ENCODE results near the gene HECTD4.
"Not testable (repeated sequence)": the region's sequence is repeated elsewhere in the genome, so short reads cannot be mapped to it uniquely, and the experiment has no call there.

The HECTD4 gene

DNA sequence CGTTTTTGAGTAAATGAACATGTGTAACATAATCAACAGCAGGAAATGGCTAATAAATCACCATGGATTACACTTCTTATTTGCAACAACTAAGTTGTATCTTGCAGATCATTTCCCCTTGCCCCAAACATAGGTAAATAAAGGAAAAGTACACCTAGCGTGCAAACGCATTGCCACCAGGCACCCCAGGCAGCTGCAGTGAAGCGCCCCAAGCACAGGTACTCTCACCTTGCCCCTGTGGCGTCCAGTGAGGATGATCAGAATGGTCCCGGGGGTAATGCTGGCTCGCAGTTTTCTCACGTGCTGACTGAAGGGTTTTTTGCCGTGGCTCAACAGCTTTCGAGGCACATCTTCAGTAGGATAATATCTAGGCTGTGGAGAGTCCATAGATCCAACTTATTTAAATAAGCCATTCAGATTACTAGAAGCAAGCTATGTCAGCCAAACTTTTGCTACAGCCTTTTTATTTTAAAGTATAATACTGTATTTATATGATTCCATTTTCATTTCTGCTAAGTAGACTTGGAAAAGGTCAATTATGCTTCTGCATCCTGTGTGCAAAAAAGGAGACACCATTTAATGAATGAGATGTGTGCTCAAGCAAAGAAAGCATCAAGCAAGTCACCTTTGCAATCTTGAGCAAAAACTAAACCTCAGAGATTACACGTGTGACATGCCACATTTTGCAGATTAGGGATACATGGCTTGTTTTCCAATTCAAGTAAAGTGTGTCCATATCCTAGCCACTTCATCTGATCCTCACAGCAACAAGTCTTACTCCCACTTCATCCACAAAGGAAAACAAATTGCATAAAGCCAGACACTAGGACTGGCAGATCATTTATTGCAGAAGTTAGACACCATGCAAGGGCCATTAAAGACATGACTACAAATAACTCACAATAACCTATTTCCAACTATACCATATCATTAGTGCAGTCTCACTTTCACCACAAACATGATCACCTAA lies 24.6 kb upstream of the HECTD4 start:
- no peak for DNase-seq (ENCODE audit: low spot score)

DNA sequence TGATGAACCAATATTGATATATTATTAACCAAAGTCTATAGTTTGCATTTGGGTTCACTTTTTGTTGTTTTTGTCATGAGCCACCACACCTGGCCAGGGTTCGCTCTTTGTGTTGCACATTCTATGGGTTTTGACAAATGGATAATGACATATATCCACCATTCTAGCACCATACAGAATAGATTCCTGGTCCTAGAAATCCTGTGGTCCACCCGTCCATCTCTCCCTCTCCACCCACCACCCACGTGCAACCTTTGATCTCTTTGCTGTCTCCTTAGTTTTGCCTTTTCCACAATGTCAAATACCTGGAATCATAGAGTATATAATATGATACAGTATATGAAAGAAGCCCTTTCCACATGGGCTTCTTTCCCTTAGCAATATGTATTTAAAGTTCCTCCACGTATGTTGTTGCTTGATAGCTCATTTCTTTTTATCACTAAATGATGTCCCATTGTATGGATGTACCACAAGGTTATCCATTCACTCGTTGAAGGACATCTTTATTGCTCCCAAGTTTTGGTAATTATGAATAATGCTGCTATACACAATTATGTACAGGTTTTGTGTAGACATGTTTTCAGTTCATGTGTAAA lies 19.8 kb upstream of the HECTD4 start:
- DNase-seq (ENCODE audit: low spot score), result no peak

DNA sequence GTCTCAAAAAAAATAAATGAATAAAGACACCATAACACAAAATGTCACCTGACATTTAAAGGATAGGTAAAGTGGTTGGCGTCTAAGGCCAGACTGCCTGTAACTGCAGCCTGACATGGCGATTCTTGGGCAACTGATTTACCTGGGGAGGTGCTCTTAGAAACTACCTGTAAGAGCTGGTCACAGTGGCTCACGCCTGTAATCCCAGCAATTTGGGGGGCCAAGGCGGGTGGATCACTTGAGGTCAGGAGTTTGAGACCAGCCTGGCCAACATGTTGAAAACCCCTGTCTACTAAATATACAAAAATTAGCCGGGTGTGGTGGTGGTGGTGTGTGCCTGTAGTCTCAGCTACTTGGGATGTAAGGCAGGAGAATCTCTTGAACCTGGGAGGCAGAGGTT lies 18.8 kb upstream of the HECTD4 start:
- no peak for DNase-seq (ENCODE audit: low spot score)

DNA sequence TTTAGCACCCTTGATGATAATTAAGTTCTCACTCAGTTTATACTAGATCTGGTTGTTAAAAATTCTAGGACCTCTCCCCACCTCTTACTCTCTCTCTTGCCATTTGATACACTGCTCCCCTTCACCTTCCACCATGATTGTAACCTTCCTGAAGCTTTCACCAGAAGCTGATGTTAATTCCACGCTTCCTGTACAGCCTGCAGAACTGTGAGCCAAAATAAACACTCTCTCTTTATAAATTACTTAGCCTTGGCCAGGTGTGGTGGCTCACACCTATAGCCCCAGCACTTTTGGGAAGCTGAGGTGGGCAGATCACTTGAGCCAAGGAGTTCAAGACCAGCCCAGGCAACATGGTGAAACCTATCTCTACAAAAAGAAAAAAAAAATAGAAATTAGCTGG lies 11.1 kb upstream of the HECTD4 start:
- DNase-seq (ENCODE audit: low spot score), result no peak

DNA sequence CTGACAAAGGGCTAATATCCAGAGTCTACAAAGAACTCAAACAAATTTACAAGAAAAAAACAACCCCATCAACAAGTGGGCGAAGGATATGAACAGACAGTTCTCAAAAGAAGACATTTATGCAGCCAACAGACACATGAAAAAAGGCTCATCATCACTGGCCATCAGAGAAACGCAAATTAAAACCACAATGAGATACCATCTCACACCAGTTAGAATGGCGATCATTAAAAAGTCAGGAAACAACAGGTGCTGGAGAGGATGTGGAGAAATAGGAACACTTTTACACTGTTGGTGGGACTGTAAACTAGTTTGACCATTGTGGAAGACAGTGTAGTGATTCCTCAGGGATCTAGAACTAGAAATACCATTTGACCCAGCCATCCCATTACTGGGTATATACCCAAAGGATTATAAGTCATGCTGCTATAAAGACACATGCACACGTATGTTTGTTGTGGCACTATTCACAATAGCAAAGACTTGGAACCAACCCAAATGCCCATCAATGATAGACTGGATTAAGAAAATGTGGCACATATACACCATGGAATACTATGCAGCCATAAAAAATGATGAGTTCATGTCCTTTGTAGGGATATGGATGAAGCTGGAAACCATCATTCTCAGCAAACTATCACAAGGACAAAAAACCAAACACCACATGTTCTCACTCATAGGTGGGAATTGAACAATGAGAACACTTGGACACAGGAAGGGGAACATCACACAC lies 7.9 kb upstream of the HECTD4 start:
- not testable (repeated sequence) for DNase-seq (ENCODE audit: low spot score)

DNA sequence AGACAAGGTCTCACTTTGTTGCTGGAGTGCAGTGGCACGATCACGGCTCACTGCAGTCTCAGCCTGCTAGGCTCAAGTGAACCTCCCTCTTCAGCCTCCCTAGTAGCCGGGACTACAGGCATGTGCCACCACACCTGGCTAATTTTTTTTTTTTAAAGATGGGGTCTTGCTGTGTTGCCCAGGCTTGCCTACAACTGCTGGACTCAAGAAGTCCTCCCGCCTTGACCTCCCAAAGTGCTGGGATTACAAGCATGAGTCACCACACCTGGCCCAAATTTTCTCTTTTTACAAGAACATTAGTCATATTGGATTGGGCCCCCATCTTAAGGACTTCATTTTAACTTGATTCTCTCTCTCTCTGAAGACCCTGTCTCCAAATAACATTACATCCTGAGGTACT lies 7.0 kb upstream of the HECTD4 start:
- DNase-seq (ENCODE audit: low spot score), result no peak

DNA sequence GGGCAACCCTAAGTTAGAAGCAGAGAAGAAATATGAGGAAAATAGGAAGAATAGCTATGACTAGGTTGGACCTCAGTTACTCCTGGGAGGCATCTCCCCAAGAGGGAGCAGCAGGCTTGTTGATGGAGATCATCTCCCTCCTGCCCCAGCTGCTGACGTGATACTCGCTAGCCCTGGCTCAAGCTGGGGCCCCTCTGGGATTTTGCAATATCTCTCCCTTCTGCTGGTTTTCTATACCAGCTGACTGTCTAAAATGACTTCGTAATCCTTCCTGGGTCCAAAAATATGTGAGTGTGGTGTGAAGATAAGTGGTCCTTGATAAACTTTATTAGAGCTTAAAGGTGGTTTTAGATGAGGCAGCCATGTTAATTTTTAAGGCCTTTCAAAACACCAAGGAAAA lies 4.5 kb upstream of the HECTD4 start:
- peak; percentile 93 for DNase-seq (ENCODE audit: low spot score)

DNA sequence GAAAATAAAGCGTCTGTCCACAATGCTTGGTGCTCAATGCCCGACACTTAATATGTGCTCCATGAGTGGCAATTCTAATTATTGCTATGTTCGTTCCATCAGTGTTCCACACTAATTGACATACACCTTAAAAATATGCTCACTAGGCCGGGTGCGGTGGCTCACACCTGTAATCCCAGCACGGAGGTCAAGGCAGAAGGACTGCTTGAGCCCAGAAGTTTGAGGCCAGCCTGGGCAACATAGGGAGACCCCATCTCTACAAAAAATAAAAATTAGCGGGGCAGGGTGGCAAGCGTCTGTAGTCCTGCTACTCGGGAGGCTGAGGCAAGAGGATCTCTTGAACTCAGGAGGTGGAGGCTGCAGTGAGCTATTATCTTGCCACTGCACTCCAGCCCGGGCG lies 635 bp upstream of the HECTD4 start:
- no peak for DNase-seq (ENCODE audit: low spot score)

DNA sequence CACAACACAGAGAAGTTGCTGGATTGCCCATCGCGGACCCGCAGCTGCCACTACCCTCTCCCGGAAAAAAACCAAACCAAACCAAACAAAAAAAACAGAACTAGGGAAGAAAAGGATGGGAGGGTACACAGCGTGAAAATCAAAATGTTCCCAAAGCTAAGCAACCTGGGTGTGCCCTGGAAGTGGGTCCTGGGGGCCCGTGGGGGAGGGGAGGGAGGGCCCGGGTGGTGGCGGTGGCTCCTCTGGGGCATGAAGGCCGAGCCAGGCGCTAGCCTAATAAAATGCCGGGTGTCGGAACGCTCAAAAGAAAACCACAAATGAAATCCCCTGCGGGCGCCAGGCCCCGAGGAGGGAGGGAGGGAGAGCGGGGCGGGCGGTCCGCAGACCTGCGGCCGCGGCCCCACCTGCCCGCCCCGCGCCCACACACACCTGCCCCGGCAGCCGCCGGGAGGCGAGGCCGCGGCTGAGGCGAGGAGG lies 787 bp downstream of the HECTD4 start:
- peak; percentile 63 for DNase-seq (ENCODE audit: low spot score)

DNA sequence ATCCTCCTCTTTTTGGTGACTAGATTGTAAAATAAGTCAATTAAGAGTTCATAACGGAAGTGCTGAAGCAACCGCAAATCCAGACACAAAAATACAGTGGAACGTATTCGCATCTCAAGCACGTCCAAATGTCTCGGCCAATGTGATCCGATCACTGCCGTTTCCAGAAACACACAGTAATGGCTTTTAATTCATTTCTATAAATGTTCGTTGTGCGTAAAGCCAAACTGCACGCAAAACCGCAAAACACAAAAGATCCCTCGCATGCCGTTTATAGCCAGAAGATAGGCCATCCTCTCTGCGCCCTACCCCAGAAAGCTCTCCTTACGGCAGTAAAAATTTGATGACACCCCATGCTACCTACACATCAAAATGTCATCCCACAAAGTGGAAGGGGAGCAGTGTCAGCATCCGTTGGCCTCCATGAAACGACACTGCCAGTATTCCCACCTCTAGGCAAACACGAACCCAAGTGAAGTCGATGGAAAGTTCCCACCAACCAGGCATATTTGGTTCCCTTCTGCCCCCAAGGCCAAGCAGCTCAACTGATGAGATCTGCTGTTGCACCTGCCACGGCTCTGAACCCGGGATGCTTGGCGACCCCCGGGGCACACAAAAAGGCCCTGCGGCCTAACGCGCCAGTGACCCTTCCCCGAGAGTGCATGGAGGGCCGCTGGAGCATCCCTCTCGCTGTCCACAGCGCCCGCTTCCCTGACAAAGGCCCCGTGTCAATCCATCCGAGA lies 1.4 kb downstream of the HECTD4 start:
- DNase-seq (ENCODE audit: low spot score), result peak; percentile 56

DNA sequence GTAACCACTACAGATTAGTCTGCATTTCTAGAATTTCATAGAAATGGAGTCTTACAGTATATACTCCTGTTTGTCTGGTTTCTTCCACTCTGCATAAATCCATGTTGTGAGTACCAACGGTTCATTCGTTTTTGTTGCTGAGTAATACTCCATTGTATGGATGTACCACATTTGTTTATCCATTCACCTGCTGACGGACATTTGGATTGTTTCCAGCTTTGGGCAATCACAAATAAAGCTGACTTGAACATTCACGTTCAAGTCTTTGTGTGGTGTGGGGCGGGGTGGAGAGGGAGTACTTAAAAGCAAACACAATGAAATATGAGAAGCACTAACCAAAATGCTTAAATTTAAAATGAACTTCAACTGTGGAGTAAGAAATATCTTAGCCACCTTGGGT lies 7.1 kb downstream of the HECTD4 start:
- DNase-seq (ENCODE audit: low spot score), result peak; percentile 31

DNA sequence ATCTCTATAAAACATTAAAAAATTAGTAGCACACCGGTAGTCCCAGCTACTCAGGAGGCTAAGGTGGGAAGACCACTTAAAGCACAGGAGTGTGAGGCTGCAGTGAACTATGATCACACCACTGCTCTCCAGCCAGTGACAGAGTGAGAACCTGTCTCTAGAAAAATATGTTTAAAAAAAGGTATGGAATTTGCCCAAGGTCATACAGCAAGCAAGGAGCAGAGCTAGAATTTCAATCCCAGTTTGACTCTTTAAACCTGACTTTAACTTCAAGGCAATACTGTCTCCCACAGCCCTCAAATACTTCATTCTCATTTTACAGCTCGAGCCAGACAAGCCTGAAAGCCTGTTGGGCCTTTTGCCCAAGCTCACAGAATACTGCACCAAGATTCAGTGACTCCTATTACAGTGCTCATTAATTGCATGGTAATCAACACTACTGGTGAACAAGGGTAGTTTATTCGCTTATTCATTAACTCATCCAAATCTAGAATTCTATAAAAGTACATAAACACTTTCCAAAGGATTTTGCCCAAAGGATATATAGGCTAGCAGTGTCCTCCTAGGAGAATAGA lies 8.0 kb downstream of the HECTD4 start:
- DNase-seq (ENCODE audit: low spot score), result peak; percentile 44

DNA sequence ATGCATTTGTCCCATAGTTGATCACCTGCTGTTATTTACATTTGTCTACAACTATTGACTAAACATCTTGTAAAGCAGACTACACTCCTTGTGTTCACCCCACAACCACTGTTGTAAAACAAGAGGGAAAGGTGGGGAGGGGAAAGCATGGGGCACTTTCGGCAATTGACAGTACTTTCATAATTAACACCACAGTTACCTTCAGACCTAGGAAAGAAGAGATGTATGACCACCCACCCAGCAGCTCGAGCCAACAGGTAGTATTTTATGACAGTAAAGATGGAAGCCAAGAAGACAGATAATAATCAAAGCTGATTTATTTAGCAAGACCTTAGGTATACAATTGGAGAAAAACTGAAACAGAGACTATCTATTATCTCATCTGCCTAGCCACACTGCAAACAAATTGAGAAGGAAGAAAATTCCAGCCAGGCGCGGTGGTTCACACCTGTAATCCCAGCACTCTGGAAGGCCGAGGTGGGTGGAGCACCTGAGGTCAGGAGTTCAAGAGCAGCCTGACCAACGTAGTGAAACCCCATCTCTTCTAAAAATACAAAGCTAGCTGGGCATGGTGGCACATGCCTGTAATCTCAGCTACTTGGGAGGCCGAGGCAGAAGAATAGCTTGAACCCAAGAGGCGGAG lies 11.2 kb downstream of the HECTD4 start:
- no peak for DNase-seq (ENCODE audit: low spot score)

DNA sequence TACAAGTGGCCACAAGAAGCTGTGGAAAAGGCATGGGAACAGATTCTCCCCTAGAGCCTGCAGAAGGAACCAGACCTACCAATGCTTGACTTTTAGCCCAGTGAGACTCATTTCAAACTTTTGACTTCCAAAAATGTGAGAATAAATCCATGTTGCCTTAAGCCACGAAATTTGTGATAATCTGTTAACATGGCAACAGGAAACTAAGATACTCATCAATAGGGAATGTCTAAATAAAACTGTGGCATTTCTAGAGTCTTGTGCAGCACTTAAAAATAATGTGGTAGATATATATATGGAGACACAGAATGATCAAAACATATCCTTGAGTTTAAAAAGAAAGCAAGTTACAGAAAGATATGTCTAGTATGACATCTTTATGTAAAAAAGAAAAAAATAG lies 12.0 kb downstream of the HECTD4 start:
- DNase-seq (ENCODE audit: low spot score), result peak; percentile 19

DNA sequence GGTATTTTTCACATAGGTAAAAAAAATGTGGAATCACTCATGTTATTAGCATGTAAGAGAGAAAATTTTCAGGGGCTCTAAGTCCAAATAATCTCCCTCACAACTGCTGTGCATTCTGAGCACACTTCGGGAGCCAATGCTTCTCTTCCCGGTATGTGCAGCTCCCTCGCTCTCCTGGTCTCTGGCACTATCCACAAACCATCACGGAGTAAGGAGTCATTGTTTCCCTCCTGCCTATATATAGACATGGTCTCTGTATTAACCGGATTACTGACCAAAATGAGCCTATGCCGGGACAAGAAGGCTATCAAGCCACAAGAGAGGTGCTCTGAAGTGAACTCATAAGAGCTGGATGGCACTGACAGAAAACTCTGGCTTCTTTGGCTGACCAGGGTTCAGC lies 13.4 kb downstream of the HECTD4 start:
- peak; percentile 12 for DNase-seq (ENCODE audit: low spot score)

DNA sequence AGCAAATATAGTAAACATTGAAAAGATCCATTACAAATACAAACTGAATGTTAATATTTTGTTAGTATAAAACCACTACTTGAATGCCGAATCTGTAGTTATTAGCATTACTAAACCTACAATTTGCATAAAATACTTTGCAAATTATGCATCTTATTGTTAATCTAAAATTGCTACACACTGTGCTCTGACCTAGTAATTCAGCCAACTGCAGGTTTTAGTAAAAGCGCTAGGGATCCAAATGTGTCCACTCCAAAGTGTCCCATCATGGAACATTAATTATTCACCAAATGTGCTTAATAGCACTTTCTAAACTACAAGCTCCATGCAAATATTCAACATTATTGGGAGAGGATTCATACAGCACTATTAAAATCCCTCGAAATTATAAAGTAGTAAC lies 14.3 kb downstream of the HECTD4 start:
- DNase-seq (ENCODE audit: low spot score), result no peak

DNA sequence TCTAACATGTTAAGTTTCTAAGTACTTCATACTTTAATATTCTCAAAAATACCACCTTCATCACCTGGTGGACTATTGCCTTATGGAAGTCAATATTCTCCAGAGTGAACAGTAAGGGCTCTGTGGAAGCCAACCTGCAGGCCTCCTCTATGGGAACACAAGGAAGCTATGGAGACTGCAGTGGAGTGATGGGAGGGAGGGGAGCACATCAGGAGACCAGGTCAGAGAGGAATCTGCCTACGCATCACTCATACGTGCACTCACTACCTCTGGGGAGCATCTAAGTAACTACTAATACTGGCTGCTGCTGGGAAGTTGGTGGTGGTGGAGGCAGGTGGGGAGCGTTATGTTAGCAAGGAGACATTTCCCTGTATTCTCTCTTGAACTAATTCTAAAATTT lies 19.9 kb downstream of the HECTD4 start:
- DNase-seq (ENCODE audit: low spot score), result no peak

DNA sequence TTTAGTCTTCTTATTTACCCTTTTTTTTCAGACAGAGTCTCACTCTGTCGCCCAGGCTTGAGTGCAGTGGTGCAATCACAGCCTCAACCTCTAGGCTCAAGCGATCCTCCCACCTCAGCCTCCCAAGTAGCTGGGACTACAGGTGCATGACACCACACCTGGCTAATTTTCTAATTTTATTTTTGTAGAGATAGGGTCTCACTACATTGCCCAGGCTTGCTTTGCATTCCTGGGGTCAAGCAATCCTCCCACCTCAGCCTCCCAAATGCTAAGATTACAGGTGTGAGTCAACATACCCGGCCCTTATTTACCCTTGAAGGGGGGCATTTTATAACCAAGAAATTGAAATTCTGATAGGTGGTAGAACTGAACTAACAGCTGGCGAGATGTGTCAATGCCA lies 21.0 kb downstream of the HECTD4 start:
- no peak for DNase-seq (ENCODE audit: low spot score)

DNA sequence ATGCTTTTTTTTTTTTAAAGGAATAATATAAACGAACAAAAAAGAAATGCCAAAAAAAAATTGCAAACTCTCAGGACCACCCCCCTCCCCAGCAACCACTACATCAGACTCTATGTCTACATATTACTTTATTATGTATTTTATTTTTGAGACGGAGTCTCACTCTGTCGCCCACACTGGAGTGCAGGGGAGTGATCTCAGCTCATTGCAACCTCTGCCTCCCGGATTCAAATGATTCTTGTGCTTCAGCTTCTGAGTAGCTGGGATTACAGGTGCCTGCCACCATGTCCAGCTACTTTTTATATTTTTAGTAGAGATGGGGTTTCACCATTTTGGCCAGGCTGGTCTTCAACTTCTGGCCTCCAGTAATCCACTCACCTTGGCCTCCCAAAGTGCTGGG lies 22.9 kb downstream of the HECTD4 start:
- no peak for DNase-seq (ENCODE audit: low spot score)

DNA sequence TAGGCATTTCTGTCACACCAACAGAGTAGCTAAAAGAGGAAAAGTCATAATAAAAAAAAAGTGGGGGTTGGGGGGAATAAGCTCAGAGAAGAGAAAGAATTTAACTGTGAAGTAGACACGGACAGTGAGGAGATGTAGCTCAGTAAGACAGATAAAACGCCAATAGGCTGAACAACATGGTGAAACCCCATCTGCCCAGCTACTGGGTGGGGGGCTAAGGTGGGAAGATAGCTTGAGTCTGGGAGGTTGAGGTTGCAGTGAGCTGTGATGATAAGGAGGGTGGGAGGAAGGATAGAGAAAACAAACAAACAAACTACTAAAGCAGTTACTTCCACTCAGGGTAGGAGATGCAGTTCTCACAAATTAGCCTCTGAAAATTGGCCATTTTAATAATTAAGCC lies 25.0 kb downstream of the HECTD4 start:
- DNase-seq (ENCODE audit: low spot score), result peak; percentile 69

DNA sequence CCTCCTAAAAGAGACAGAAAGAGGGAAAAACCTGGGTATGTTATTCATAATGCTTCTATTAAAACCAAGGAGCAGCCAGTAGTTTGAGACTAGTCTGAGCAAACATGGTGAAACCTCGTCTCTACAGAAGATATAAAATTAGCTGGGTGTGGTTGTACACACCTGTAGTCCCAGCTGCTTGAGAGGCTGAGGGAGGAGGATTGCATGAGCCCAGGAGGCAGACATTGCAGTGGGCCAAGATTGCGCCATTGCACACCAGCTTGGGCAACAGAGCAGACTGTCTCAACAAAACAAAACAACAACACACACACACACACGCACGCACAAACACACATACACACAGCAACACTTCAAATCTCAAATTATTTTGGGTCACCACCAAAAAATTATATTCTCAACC lies 27.8 kb downstream of the HECTD4 start:
- DNase-seq (ENCODE audit: low spot score), result peak; percentile 71

Data from hematopoietic multipotent progenitor cell treated with erythropoietin and hydrocortisone succinate and interleukin-3 and kit ligand, for 17 days (in vitro differentiated cells).